ENCODE results near the gene CTXND1. TPM values are rescaled to one million over a fixed set of nuclear protein-coding genes. Genes with fewer than 3 reads are reported as not detected.

The CTXND1 gene
- total and polyA plus RNA-seq, 2 of the 4 experiments (the other 2 are of a cell fraction): not detected

DNA sequence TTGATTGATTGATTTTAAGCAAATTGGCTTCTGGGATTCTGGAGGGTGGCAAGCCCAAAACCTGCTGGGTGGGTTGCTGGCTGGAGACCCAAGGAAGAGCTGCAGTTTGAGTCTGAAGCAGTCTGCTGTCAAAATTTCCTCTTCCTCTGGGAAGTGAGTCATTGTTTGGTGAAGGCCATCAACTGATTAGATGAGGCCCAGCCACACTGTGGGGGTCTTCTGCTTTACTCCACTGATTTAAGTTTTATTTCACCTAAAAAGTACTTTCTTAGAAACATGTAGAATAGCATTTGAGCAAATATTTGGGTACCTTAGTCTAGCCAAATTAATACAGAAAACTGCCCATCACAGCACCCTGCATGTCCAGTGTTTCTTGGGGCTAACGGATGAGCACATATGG is 65.4 kb downstream of the CTXND1 start:
- no peak overlapping the region for H3K9ac ChIP-seq (ENCODE audit: low read depth, low read length)
- H3K79me1 ChIP-seq (ENCODE audit: low read depth in 1 of 2, low read length in 2 of 2): no peaks in the 10 kb centered on the region
- DNase-seq (no peak), ATAC-seq (ENCODE audit: low read depth) (no peak)
- no peak overlapping the region for H2BK5ac ChIP-seq (ENCODE audit: low read depth, low read length, poor library complexity, severe bottlenecking)
- no peak overlapping the region for H2AK5ac ChIP-seq (ENCODE audit: low read depth, low read length)
- dilution Hi-C loops (cut with HindIII; ENCODE audit: low sequenced_read_pairs, unreplicated experiment): no loop called here
- no peak overlapping the region for H3K4me2 ChIP-seq (ENCODE audit: low read depth, low read length)
- no peaks in the 10 kb centered on the region for H3K27me3 ChIP-seq (ENCODE audit: control insufficient read depth, insufficient read depth, low read length)
- no peak overlapping the region for H2AK9ac ChIP-seq (replicated peaks; ENCODE audit: low read depth, low read length, poor library complexity)
- no CpG with 5 or more reads among the region's 1 CpG for WGBS, 2 experiments (ENCODE audit: extremely low coverage in 2 of 2, insufficient read length in 1 of 2)
- H4K5ac ChIP-seq (ENCODE audit: low read depth, low read length): no peak overlapping the region
- no peak overlapping the region for H4K91ac ChIP-seq (ENCODE audit: insufficient read depth, low read depth, low read length)
- H4K20me1 ChIP-seq (ENCODE audit: insufficient read depth, low read length): no peaks in the 10 kb centered on the region
- no peak overlapping the region for H3K18ac ChIP-seq (ENCODE audit: low read depth, low read length)
- no peak overlapping the region for H2AFZ ChIP-seq (replicated peaks; ENCODE audit: low read length, poor library complexity)
- POLR2A ChIA-PET (ENCODE audit: unreplicated experiment): no interaction called here
- H4K8ac ChIP-seq (ENCODE audit: low read depth in 2 of 2, low read length in 2 of 2): no peak overlapping the region
- in situ Hi-C loops (cut with MboI; ENCODE audit: low sequenced_read_pairs): no loop called here
- H3K56ac ChIP-seq (ENCODE audit: extremely low read depth, insufficient read depth, low read length): no peak overlapping the region
- H3K4ac ChIP-seq (ENCODE audit: low read depth, low read length): no peak overlapping the region
- peaks cover 30% of the 10 kb centered on the region for H3K36me3 ChIP-seq (ENCODE audit: control insufficient read depth, insufficient read depth, low read length)
- H3K27ac ChIP-seq (ENCODE audit: insufficient read depth, low read length): no peak overlapping the region
- peaks cover 16% of the 10 kb centered on the region for H3K9me1 ChIP-seq (ENCODE audit: insufficient read depth, low read length)
- H3K9me3 ChIP-seq (ENCODE audit: control insufficient read depth, insufficient read depth, low read length): no peaks in the 10 kb centered on the region
- no peak overlapping the region for H3K14ac ChIP-seq (replicated peaks; ENCODE audit: low read depth, low read length)
- H2BK120ac ChIP-seq (ENCODE audit: low read depth, low read length): no peak overlapping the region
- no peak overlapping the region for H2BK15ac ChIP-seq (ENCODE audit: low read depth, low read length)
- CTCF ChIA-PET: no interaction called here
- no peak for TF ChIP-seq SMC3 (IDR thresholded peaks at IDR 0.05; ENCODE audit: low read depth, low read length)
- TF ChIP-seq CEBPB (IDR thresholded peaks at IDR 0.05; ENCODE audit: low read depth, low read length): no peak
- TF ChIP-seq MAFK (IDR thresholded peaks at IDR 0.05; ENCODE audit: low read depth, low read length): no peak
- no peak for TF ChIP-seq MXI1 (IDR thresholded peaks at IDR 0.05; ENCODE audit: borderline replicate concordance, low read depth, low read length)
- TF ChIP-seq, protein P1, sequence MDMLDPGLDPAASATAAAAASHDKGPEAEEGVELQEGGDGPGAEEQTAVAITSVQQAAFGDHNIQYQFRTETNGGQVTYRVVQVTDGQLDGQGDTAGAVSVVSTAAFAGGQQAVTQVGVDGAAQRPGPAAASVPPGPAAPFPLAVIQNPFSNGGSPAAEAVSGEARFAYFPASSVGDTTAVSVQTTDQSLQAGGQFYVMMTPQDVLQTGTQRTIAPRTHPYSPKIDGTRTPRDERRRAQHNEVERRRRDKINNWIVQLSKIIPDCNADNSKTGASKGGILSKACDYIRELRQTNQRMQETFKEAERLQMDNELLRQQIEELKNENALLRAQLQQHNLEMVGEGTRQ (IDR thresholded peaks at IDR 0.05; ENCODE audit: low read depth, low read length): no peak
- no peak for TF ChIP-seq RAD21 (IDR thresholded peaks at IDR 0.05; ENCODE audit: low read length)
- TF ChIP-seq, protein P2, sequence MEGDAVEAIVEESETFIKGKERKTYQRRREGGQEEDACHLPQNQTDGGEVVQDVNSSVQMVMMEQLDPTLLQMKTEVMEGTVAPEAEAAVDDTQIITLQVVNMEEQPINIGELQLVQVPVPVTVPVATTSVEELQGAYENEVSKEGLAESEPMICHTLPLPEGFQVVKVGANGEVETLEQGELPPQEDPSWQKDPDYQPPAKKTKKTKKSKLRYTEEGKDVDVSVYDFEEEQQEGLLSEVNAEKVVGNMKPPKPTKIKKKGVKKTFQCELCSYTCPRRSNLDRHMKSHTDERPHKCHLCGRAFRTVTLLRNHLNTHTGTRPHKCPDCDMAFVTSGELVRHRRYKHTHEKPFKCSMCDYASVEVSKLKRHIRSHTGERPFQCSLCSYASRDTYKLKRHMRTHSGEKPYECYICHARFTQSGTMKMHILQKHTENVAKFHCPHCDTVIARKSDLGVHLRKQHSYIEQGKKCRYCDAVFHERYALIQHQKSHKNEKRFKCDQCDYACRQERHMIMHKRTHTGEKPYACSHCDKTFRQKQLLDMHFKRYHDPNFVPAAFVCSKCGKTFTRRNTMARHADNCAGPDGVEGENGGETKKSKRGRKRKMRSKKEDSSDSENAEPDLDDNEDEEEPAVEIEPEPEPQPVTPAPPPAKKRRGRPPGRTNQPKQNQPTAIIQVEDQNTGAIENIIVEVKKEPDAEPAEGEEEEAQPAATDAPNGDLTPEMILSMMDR (conservative IDR thresholded peaks at IDR 0.05; ENCODE audit: low read depth, low read length): no peak
- no peak for TF ChIP-seq MAZ (IDR thresholded peaks at IDR 0.05; ENCODE audit: borderline replicate concordance, low read depth, low read length)
- TF ChIP-seq RFX5 (IDR thresholded peaks at IDR 0.05; ENCODE audit: low read depth, low read length): no peak
- TF ChIP-seq FOS (IDR thresholded peaks at IDR 0.05; ENCODE audit: low read depth, low read length): no peak
- TF ChIP-seq, protein P3, sequence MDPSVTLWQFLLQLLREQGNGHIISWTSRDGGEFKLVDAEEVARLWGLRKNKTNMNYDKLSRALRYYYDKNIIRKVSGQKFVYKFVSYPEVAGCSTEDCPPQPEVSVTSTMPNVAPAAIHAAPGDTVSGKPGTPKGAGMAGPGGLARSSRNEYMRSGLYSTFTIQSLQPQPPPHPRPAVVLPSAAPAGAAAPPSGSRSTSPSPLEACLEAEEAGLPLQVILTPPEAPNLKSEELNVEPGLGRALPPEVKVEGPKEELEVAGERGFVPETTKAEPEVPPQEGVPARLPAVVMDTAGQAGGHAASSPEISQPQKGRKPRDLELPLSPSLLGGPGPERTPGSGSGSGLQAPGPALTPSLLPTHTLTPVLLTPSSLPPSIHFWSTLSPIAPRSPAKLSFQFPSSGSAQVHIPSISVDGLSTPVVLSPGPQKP (IDR thresholded peaks at IDR 0.05; ENCODE audit: borderline replicate concordance, low read depth, low read length): no peak
- no peak for TF ChIP-seq CHD1 (IDR thresholded peaks at IDR 0.05; ENCODE audit: low read depth, low read length)
- no peak for TF ChIP-seq RCOR1 (IDR thresholded peaks at IDR 0.05; ENCODE audit: insufficient replicate concordance, low read length)
- TF ChIP-seq NFE2L2 (IDR thresholded peaks at IDR 0.05; ENCODE audit: low read depth, low read length): no peak
- TF ChIP-seq POLR2A (IDR thresholded peaks at IDR 0.05; ENCODE audit: low read depth, low read length): no peak
- no peak for TF ChIP-seq BHLHE40 (IDR thresholded peaks at IDR 0.05; ENCODE audit: low read depth, low read length)
- BruUV-seq (replicated peaks): no TSS peak
- intact Hi-C loops (cut with micrococcal nuclease): no loop called here
- no peak overlapping the region for H3K4me3 ChIP-seq (ENCODE audit: insufficient read depth, low read depth, low read length)
- H3K23ac ChIP-seq (ENCODE audit: low read depth, low read length): no peak overlapping the region
- no peak overlapping the region for H2BK20ac ChIP-seq (ENCODE audit: low read depth, low read length)
- H3K4me1 ChIP-seq (ENCODE audit: control insufficient read depth, insufficient read depth, low read length): 0 out of 2 replicates have a peak, but pooled peaks cover 5% of the 10 kb centered on the region

Data from IMR-90 (cell line).